HL-60 (cell line): ENCODE measurements around the gene PDAP1.
A peak's percentile ranks its signal among the peaks of the same experiment; 100 is the strongest.

ENCODE experiments used
- DNase-seq, 2 experiments: peaks; one replicate each; pipeline ENCODE4 v3.0.0-alpha.2; 2010 to 2020; ENCODE audit warnings: low read depth in 1 of 2, low spot score in 1 of 2
- H3K27ac ChIP-seq: fragments of 250-450 bp; sonication (Bioruptor Pico); replicated peaks from 2 replicates; pipeline ENCODE4 v1.5.1; 2020; ENCODE audit warnings: mild to moderate bottlenecking, moderate library complexity
- H3K27me3 ChIP-seq: fragments of 250-450 bp; sonication (Bioruptor Pico); 2 replicates; pipeline ENCODE4 v1.5.1; 2021; ENCODE audit warnings: mild to moderate bottlenecking, moderate library complexity; ENCODE audit not compliant: insufficient read depth, poor library complexity, severe bottlenecking
- H3K4me3 ChIP-seq: replicated peaks from 2 replicates; pipeline ENCODE4 v1.5.1; 2011; ENCODE audit warnings: mild to moderate bottlenecking, control low read depth, low read length; ENCODE audit not compliant: insufficient read depth
- CTCF ChIP-seq: IDR thresholded peaks from one replicate; pipeline ENCODE4 v1.5.1; 2011; ENCODE audit warnings: low read length, control low read depth, inconsistent platforms; ENCODE audit not compliant: insufficient read depth
- GABPA ChIP-seq: IDR thresholded peaks from 2 replicates; pipeline ENCODE4 v1.6.1; 2012; ENCODE audit warnings: low read depth
- POLR2AphosphoS5 ChIP-seq: IDR thresholded peaks from 2 replicates; pipeline ENCODE4 v1.6.1; 2012; ENCODE audit warnings: low read depth
- SPI1 ChIP-seq: IDR thresholded peaks from 2 replicates; pipeline ENCODE4 v1.6.1; 2012; ENCODE audit warnings: low read depth, mild to moderate bottlenecking, borderline replicate concordance
- TF ChIP-seq, protein P1 (sequence below): IDR thresholded peaks from 2 replicates; pipeline ENCODE4 v1.6.1; 2012; ENCODE audit warnings: low read depth; ENCODE audit not compliant: insufficient replicate concordance

PDAP1 gene

GRCh38 chr7:99365318-99366141, 42.9 kb downstream of the PDAP1 start:
- TF ChIP-seq CTCF (peak; percentile 38), POLR2AphosphoS5 (no peak), GABPA (no peak)
- Histone ChIP-seq H3K4me3 (no peak overlapping the region), H3K27ac (no peak overlapping the region), H3K27me3 (no peaks in the 10 kb centered on the region)
- peak in 1 of 2 experiments; percentile 51 for DNase-seq

DNA sequence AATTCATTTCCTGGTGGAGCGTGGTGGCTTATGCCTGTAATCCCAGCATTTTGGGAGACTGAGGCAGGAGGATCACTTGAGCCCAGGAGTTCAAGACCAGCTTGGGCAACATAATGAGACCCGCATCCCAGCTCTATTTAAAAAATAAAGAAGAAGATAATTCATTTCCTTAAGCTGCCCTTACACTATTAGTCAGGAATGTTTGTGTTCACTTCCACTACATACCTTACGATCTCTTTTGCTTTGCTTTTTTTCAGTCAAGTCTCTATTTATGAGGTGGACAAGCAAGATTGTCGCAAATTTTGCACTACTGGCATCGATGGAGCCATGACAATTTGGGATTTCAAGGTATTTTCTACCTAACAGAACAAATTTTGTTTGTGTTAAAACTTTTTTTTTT, 45.1 kb downstream of the PDAP1 start:
- TF ChIP-seq GABPA (no peak), CTCF (no peak), SPI1 (no peak), POLR2AphosphoS5 (no peak)
- TF ChIP-seq, protein P1, sequence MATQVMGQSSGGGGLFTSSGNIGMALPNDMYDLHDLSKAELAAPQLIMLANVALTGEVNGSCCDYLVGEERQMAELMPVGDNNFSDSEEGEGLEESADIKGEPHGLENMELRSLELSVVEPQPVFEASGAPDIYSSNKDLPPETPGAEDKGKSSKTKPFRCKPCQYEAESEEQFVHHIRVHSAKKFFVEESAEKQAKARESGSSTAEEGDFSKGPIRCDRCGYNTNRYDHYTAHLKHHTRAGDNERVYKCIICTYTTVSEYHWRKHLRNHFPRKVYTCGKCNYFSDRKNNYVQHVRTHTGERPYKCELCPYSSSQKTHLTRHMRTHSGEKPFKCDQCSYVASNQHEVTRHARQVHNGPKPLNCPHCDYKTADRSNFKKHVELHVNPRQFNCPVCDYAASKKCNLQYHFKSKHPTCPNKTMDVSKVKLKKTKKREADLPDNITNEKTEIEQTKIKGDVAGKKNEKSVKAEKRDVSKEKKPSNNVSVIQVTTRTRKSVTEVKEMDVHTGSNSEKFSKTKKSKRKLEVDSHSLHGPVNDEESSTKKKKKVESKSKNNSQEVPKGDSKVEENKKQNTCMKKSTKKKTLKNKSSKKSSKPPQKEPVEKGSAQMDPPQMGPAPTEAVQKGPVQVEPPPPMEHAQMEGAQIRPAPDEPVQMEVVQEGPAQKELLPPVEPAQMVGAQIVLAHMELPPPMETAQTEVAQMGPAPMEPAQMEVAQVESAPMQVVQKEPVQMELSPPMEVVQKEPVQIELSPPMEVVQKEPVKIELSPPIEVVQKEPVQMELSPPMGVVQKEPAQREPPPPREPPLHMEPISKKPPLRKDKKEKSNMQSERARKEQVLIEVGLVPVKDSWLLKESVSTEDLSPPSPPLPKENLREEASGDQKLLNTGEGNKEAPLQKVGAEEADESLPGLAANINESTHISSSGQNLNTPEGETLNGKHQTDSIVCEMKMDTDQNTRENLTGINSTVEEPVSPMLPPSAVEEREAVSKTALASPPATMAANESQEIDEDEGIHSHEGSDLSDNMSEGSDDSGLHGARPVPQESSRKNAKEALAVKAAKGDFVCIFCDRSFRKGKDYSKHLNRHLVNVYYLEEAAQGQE = no peak
- no peak for DNase-seq
- H3K27me3 ChIP-seq = no peaks in the 10 kb centered on the region
- H3K27ac ChIP-seq = no peak overlapping the region
- no peak overlapping the region for H3K4me3 ChIP-seq

- no peak for DNase-seq
Observed at GRCh38 chr7:99362801-99363200, 45.6 kb downstream of the PDAP1 start.

More at GRCh38 chr7:99362801-99363200, 45.6 kb downstream of the PDAP1 start:
- no peaks in the 10 kb centered on the region for H3K27me3 ChIP-seq
- TF ChIP-seq POLR2AphosphoS5 (no peak), GABPA (no peak), SPI1 (no peak), CTCF (no peak)
- TF ChIP-seq, protein P1 = no peak
- H3K27ac ChIP-seq = no peak overlapping the region
- H3K4me3 ChIP-seq = no peak overlapping the region
